NCI-H460 (cell line): ENCODE measurements around the gene BCL7C. TPM values are rescaled to one million over a fixed set of nuclear protein-coding genes. Genes with fewer than 3 reads are reported as not detected.
A peak's percentile ranks its signal among the peaks of the same experiment; 100 is the strongest.
"Not testable (repeated sequence)": the region's sequence is repeated elsewhere in the genome, so short reads cannot be mapped to it uniquely, and the experiment has no call there.

Experiments used
- DNase-seq: peaks from one replicate; pipeline ENCODE4 v3.0.0-alpha.2; 2016; ENCODE audit warnings: low read depth; ENCODE audit errors: extremely low read depth
- total RNA-seq: library from RNA; depleted of rRNA; stranded (reverse); fragments of >200 nt; shearing (Covaris generic); gene quantifications from 2 replicates; pipeline ENCODE4 v1.2.3, GENCODE V29; 2014

BCL7C gene
- total RNA-seq, 1 experiment from 2014 or later, result 34.1 TPM

- DNase-seq, result no peak
These were observed 19.5 kb downstream of the BCL7C start for GRCh38 chr16:30874244-30874820.

GRCh38 chr16:30870904-30871303 lies 23.0 kb downstream of the BCL7C start:
- DNase-seq, result no peak

- no peak for DNase-seq
These were observed 26.1 kb downstream of the BCL7C start for GRCh38 chr16:30867747-30868146.

GRCh38 chr16:30866031-30866430 lies 27.8 kb downstream of the BCL7C start:
- no peak for DNase-seq

GRCh38 chr16:30863178-30863577 lies 30.7 kb downstream of the BCL7C start:
- not testable (repeated sequence) for DNase-seq

GRCh38 chr16:30860729-30861128 lies 33.1 kb downstream of the BCL7C start:
- DNase-seq, result not testable (repeated sequence)

- no peak for DNase-seq
These were observed 35.0 kb downstream of the BCL7C start for GRCh38 chr16:30858829-30859423.

- DNase-seq, result no peak
These were observed 35.8 kb downstream of the BCL7C start for GRCh38 chr16:30858111-30858495.

GRCh38 chr16:30853758-30854157 lies 40.1 kb downstream of the BCL7C start:
- DNase-seq, result no peak

GRCh38 chr16:30850246-30850645 lies 43.6 kb downstream of the BCL7C start:
- DNase-seq, result no peak

- no peak for DNase-seq
These were observed 47.1 kb downstream of the BCL7C start for GRCh38 chr16:30846649-30847402.

- DNase-seq, result peak; percentile 87
These were observed 49.0 kb downstream of the BCL7C start for GRCh38 chr16:30844671-30845449.

GRCh38 chr16:30844346-30844670 lies 49.6 kb downstream of the BCL7C start:
- DNase-seq, result no peak

GRCh38 chr16:30843501-30843900 lies 50.4 kb downstream of the BCL7C start:
- DNase-seq, result no peak

GRCh38 chr16:30842971-30843370 lies 50.9 kb downstream of the BCL7C start:
- no peak for DNase-seq

- no peak for DNase-seq
These were observed 52.5 kb downstream of the BCL7C start for GRCh38 chr16:30841332-30841731.

GRCh38 chr16:30840611-30841010 lies 53.3 kb downstream of the BCL7C start:
- no peak for DNase-seq

- DNase-seq, result no peak
These were observed 54.2 kb downstream of the BCL7C start for GRCh38 chr16:30839523-30840227.

GRCh38 chr16:30838876-30839471 lies 54.9 kb downstream of the BCL7C start:
- DNase-seq, result no peak

- no peak for DNase-seq
These were observed 56.0 kb downstream of the BCL7C start for GRCh38 chr16:30837904-30838303.
